Choroid plexus epithelial cell (primary cell): ENCODE data around the gene DHX30.

ENCODE experiments used
- DNase-seq: peaks from one replicate; pipeline ENCODE4 v3.0.0-alpha.2; 2010; ENCODE audit warnings: low read depth
- H3K4me3 ChIP-seq: 2 replicates; pipeline ENCODE4 v1.5.1; 2011; ENCODE audit warnings: low read depth, mild to moderate bottlenecking, control low read depth, low read length, moderate library complexity
- TF ChIP-seq, protein P1 (sequence below): conservative IDR thresholded peaks from 2 replicates; pipeline ENCODE4 v1.5.1; 2011; ENCODE audit warnings: low read depth, mild to moderate bottlenecking, control low read depth, inconsistent platforms, low read length, moderate library complexity

Gene DHX30

DNA sequence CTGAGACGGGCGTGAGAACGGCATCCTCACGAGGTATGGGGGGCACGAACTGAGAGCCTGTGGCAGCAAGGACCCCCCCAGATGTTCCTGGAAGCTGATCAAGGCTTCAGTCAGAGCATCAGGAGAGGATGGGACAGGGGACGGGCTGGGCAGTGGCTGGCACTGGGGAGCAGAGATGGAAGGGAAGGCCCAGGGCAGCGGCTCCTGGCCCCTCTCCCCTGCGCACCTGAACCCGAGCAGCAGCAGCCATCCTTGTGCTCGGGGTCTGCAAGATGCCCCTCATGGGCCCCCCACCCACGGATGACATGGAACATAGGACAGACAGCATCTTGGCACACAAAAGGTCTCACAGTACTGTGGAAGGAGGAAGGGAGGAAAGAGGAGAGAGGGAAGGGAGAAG is 51.3 kb downstream of the DHX30 start:
- H3K4me3 ChIP-seq, result no peak overlapping the region
- DNase-seq, result no peak

DNA sequence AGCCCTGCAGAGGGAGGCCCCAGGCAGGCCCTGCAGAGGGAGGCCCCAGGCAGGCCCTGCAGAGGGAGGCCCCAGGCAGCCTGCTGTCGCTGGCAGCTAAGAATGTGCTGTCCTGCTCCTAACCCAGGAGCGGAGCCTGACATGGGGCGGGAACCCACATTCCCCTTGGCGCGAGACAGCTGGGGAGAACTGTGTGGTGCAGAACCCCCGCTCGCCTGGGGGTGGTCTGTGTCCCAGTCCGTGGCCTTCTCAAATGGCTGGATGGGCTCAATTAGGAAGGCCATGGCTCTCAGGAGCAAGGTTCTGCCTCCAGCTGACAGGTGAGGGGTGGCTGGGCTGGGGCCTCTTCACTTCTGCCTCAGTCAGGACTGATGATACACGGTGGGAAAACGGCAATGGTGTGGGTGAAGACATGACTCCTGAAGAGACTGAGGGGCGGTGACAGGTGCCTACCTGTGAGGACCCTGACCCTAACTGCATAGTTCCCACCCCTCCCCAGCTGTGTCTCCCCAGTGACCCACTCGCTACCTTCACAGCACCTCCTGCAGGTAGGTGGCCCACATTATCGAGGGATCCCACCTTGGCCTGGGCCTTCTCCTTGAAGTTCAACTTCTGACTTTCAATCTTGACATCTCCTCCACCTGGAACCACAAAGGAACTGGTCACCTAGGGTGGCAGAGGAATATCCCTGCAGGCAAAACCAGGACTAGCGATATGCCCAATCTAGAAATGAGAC is 52.0 kb downstream of the DHX30 start:
- no peak overlapping the region for H3K4me3 ChIP-seq
- TF ChIP-seq, protein P1, sequence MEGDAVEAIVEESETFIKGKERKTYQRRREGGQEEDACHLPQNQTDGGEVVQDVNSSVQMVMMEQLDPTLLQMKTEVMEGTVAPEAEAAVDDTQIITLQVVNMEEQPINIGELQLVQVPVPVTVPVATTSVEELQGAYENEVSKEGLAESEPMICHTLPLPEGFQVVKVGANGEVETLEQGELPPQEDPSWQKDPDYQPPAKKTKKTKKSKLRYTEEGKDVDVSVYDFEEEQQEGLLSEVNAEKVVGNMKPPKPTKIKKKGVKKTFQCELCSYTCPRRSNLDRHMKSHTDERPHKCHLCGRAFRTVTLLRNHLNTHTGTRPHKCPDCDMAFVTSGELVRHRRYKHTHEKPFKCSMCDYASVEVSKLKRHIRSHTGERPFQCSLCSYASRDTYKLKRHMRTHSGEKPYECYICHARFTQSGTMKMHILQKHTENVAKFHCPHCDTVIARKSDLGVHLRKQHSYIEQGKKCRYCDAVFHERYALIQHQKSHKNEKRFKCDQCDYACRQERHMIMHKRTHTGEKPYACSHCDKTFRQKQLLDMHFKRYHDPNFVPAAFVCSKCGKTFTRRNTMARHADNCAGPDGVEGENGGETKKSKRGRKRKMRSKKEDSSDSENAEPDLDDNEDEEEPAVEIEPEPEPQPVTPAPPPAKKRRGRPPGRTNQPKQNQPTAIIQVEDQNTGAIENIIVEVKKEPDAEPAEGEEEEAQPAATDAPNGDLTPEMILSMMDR, result no peak
- DNase-seq, result no peak

More for the DNA sequence above, 51.3 kb downstream of the DHX30 start:
- TF ChIP-seq, protein P1, result no peak

DNA sequence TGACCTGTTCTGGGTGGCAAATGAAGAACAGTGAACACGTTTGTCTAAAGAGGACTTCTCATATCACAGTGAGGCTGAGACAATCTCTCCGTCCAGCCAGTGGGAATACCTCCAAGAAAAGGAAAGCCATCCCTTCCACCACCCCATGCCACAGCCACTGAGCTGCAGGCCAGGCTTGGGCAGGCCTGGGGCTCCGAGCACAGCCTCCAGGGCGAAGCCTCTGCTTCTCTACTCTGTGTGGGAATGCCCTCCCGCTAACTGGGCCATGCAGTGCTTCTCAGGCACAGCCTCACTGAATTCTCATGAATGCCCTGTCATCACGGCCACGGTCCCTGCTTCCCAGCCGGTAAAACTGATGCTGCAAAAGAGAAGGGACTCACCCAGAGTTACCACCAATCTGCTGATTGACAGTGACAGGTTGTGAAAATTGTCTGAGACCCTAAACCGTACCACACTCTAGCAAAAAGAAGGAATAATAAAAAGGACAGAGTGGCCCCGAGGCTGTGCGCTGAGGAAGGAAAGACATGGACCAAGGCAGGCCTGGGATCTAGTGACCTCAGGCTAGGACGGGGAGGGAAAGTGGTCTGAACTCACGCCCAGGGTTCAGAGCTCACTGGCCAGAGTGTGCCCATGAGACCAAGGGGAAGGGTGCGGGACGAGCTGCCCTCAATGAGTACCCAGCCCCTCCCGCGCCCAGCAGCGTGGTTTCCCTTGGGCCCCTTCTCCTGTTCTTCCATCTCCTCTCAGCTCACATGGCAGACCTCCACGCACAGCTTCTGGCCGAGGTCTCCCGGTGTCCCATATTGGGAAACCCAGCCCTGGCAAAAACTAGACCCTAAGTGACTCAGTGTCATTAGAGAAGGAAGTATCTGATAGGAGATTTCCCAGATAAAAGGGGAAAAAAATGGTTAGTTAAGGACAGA is 52.8 kb downstream of the DHX30 start:
- TF ChIP-seq, protein P1, result no peak

DNA sequence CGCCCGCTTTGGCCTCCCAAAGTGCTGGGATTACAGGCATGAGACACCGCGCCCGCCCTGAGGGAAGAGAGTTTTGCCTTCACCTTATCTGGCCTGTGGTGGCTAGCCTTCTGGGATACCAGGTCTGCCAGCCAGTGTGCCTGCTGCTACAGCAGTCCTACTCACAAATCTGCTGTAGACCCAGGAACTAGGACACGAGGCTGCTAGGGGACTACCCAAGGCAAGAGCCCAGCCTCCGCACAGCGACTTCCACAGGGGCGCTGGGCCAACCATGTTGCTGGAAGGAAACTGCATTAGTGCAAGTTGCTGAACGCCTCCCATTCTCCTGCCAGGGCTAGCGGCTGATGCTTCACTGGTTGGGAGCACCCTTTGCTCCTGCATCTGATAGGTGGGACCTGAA is 53.7 kb downstream of the DHX30 start:
- no peak for DNase-seq
- TF ChIP-seq, protein P1, result no peak
- no peak overlapping the region for H3K4me3 ChIP-seq

More for the DNA sequence above, 52.8 kb downstream of the DHX30 start:
- no peak overlapping the region for H3K4me3 ChIP-seq
- DNase-seq, result no peak

DNA sequence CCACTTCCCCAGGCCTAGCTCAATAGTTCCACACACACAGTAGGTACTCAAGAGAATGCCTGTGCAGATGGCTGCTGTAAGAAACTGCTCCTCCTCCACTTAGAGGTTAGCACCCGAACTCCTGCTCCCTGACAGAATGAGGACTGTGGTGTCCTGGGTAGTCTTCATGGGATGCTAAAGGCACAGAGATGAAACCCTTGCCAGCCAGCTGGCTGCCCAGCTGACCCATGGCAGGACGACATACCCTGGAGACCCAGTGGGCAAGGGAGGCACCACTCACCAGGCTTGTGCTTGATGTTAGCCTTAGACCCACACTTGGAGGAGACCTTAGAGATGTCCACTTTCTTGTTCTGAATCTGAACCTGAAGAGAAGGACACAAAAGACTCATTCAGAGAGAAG is 54.2 kb downstream of the DHX30 start:
- no peak for DNase-seq
- H3K4me3 ChIP-seq, result no peak overlapping the region
- TF ChIP-seq, protein P1, result no peak

DNA sequence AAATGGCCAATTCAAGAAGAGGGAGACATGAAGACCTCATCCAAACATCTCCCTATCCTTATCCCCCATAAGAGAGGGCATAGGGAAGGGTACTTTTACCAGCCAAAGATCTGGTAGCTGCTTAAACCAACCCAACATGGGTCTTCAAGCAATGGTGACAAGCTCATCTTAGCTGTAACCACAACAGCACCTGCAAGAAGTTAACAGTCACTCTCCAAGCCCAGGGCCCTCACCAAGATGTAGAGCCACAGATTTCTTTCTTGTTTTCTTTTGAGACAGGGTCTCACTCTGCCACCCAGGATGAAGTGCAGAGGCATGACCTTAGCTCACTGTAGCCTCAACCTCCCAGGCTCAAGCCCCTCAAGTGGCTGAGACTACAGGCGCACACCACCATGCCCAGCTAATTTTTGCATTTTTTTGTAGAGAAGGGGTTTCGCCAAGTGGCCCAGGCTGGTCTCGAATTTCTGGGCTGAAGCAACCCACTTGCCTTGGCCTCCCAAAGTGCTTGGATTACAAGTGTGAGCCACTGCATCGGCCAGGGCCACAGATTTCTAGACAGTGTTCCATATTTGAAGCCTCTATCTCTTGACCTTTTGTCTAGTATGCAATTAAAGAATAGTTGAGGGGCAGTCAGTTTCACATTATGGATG is 57.1 kb downstream of the DHX30 start:
- no peak overlapping the region for H3K4me3 ChIP-seq
- TF ChIP-seq, protein P1, result no peak
- DNase-seq, result no peak
